HuH-7 (cell line): Measurements from ENCODE around the gene MMP21.
A peak's percentile ranks its signal among the peaks of the same experiment; 100 is the strongest.

Source experiments
- DNase-seq: peaks from one replicate; pipeline ENCODE4 v3.0.0; 2011; ENCODE audit warnings: low spot score

MMP21 gene

GRCh38 chr10:125792342-125793300 lies 17.0 kb upstream of the MMP21 start:
- peak; percentile 68 for DNase-seq

- no peak for DNase-seq
These were observed 12.8 kb upstream of the MMP21 start for GRCh38 chr10:125788156-125789034.

DNA sequence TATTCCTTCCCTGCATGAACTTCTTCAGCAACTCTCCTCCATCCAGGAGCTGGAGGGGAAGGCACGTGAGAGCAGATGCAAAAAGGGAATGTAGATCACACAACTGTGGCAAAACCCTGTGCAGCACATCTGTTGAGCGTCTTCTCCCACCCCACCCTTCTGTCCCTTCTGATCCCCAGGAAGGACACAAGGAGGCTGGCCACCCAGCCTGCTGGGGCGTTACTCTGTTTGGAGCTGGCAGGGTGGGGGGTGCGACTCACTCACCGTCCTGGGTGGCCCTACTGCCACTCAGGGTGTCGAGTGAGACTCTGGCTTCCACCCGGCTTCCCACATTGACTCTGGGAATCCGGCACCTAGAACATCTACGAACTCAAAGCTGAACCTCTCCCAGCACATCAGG lies 10.2 kb upstream of the MMP21 start:
- DNase-seq: no peak

DNA sequence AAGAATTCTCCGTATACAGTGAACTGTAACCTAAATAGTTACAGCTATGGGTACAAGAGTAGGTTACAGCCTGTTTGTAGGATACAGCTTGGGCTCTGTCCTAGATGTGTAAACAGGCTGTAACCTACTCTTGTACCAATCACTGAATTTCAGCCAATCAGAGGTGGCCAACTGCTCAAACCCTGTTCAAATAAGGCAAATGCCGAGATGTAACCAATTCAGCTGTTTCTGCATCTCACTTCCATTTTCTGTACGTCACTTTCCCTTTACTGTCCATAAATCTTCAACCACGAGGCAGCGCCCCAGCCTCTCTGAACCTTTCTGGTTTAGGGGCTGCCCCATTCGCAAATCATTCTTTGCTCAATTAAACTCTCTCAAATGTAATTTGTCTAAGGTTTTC lies 8.3 kb upstream of the MMP21 start:
- no peak for DNase-seq

- no peak for DNase-seq
These were observed 7.8 kb upstream of the MMP21 start for GRCh38 chr10:125783408-125783807.

- DNase-seq: no peak
These were observed 7.0 kb upstream of the MMP21 start for GRCh38 chr10:125782616-125783015.

DNA sequence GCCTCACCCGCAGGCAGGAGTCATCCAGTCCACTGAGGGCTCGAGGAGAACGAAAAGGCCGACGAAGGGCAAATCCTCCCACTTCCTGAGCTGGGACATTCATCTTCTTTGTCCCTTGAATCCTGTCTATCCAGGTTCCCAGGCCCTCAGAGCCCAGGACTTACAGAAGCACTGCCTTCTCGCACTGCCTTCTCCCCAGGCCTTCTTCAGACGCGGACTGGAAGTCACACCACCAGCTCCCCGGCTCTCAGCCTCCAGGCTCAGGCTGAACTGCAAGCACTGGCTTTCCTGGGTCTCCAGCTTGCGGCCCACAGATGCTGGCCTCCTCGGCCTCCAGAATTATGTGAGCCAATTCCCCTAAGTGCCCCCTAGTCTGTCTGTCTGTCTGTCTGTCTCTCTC lies 6.4 kb upstream of the MMP21 start:
- no peak for DNase-seq

- no peak for DNase-seq
These were observed 5.8 kb upstream of the MMP21 start for GRCh38 chr10:125781374-125781773.

DNA sequence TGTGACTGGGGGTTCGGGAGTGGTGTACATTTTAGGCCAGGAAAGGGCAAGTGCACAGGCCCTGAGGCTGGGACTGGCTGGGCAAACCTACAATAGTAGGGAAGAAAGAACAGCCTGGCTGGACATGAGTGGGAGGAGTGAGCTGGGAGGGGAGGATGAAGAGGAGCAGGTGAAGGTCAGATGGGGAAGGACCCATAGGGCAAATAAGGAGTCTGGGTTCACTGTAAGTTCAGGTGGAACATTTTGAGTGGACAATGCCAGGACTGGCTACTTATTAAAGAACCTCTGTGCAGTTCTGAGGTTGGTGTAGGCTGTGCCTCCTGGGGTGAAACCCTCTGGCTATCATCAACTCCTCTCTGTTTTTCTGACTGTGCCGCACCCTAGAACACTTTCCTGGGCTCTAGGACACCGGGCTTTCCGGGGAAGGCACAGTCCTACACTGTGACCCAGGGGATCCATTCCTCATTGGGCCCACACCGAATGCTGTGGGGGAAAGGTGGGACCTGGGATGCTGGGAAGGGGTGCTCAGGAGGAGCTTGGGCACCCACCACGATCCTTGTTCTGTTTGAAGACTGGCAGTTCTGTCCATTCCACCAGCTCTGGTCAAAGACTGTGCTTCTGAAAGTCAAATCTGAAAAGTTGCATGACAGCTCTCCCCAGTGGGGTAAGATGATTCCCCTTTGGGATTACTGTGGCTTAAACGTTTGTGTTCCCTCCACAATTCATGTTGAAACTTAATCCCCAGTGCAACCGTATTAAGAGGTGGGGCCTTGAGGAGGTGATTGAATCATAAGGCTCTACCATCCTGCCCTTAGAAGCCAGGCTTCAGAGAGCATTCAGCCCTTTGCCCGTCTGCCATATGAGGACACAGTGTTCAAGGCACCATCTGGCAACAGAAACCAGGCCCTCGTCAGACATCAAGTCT lies 4.0 kb upstream of the MMP21 start:
- DNase-seq: no peak

- DNase-seq: no peak
These were observed 2.9 kb upstream of the MMP21 start for GRCh38 chr10:125778556-125778955.

DNA sequence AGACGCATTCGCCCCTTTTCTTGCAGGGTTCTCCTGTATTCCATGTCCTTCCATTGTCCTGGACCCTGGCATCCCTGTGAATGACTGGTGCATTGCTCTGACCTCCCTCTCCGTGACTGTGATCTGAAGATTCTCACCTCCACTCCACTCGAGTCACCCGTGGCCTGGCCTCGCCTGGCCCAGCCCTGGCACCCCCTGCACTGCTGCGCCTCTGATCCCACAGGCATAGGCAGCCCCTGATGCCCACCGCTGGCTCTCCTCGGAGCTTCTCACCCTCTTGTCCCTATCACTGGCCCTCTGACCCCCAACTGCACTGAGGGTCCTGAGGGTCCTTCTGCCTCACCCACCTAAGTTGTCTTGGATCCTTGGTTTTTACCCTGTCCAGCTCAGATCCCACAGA lies 2.2 kb upstream of the MMP21 start:
- no peak for DNase-seq

GRCh38 chr10:125774581-125775191 lies 935 bp downstream of the MMP21 start:
- no peak for DNase-seq

DNA sequence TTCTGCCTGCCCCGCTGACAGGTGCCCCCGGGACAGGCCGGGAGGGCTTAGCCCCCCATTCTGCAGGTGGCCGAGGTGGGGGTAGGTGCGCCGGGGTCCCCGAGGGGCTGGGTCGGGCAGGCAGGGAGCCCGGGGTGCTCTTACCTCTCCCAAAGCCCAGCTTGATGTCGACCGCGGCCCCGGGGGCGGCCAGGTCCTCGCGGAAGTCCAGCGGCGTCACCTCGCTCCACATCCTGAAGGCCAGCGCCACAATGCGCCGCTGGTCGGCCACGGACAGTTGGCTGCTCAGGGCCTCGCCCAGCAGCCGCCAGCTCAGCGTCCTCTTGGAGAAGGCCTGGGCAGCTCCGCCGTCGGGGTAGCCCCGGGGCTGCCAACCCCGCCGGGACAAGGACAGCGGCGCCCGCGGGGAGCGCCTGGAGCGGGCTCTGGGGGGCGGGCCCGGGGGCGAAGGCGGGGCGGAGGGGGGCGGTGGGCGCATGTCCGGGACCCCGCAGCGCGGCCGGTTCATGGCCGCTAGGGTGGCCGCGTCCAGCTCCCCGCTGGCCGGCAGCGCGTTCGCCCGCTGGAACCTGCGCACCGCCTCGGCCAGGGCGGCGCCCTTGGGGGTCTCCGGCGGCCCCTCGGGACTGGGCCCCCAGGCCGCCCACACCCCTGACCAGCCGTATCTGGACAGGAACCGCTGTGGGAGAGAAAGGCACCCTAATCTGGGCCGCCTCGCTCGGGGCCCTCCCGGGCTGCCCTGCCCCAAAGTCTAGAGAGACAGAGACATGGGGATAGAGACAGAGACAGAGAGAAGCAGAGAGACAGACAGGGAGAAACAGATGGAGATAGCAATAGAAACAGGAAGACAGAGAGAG lies 1.7 kb downstream of the MMP21 start:
- DNase-seq: no peak

- no peak for DNase-seq
These were observed 2.8 kb downstream of the MMP21 start for GRCh38 chr10:125772864-125773180.

GRCh38 chr10:125772112-125772863 lies 3.3 kb downstream of the MMP21 start:
- DNase-seq: no peak

- DNase-seq: no peak
These were observed 4.8 kb downstream of the MMP21 start for GRCh38 chr10:125770844-125771243.

DNA sequence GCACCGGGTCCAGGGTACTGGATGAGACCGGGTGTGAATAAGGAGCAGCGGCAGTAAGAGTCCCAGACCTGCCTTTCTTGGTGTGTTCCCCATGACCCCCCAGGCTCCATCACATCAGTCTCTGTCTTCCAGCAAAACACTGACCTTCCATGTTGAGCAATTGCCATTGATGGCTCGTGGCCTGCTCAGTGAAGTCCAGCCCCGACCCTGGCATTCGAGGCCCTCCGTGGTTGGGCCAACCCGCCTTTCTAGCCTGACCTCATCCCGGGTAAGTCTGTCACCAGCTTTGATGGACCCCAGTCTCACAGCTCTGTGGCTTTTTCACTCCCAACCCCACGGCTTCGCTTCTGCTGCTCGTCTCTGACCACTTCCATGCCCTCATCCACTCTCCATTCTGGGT lies 6.4 kb downstream of the MMP21 start:
- no peak for DNase-seq

GRCh38 chr10:125768219-125768855 lies 7.3 kb downstream of the MMP21 start:
- DNase-seq: no peak

DNA sequence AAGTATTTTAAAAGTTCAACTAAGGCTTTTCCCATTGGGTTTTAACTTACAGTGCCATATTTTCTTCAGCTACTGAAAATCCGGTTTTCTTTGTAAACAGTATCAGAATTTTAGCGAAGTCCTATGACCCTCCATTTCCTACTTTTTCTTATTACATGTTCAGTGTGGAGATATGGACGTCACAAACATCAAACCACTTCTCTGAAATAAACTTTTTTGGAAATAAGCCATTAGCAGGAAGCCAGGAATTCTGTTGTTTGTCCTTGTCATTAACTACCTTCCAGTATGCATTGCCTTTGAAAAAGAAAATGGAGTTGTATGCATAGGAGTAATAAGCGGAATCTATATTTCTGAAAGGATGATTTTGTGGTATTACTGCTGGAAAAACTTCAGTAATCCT lies 9.1 kb downstream of the MMP21 start:
- no peak for DNase-seq
